H1 (cell line): Measurements from ENCODE around the gene PRADC1. TPM values are rescaled to one million over a fixed set of nuclear protein-coding genes. Genes with fewer than 3 reads are reported as not detected.

Source experiments
- CTCF ChIA-PET: fragments of 300-600 bp; sonication (Branson Sonifier 250); formaldehyde crosslinking; loops from one replicate; lab custom pipeline; 2021; ENCODE audit not compliant: partially characterized antibody; lab: Charles Lee
- POLR2A ChIA-PET: fragments of 300-600 bp; sonication (Branson Sonifier 250); formaldehyde crosslinking; loops from one replicate; lab custom pipeline; 2021; ENCODE audit warnings: inconsistent platforms; ENCODE audit not compliant: partially characterized antibody; lab: Charles Lee
- DNase-seq, 2 experiments: peaks; one replicate each; pipeline versions ENCODE4 v3.0.0 to v3.0.0-alpha.2; 2010 to 2022; ENCODE audit warnings: low spot score in 2 of 2, low read depth in 1 of 2, mixed read lengths in 1 of 2
- FAIRE-seq: peaks from 2 replicates; lab custom pipeline; 2011; peaks lifted over from hg19 to GRCh38; lab: Jason Lieb, UNC
- H2AFZ ChIP-seq: 2 replicates; pipeline ENCODE4 v1.8.1; 2012; ENCODE audit warnings: low read length, inconsistent platforms
- H2AK5ac ChIP-seq: 2 replicates; pipeline ENCODE4 v1.6.1; 2013; ENCODE audit warnings: low read depth, low read length
- H2BK120ac ChIP-seq: replicated peaks from 2 replicates; pipeline ENCODE3; 2013; ENCODE audit warnings: low read depth, low read length, inconsistent platforms
- H2BK12ac ChIP-seq: 2 replicates; pipeline ENCODE4 v1.6.1; 2013; ENCODE audit warnings: low read depth, low read length
- H2BK15ac ChIP-seq: 2 replicates; pipeline ENCODE4 v1.6.1; 2013; ENCODE audit warnings: low read length
- H2BK20ac ChIP-seq: 2 replicates; pipeline ENCODE4 v1.6.1; 2013; ENCODE audit warnings: low read length
- H2BK5ac ChIP-seq: 2 replicates; pipeline ENCODE4 v1.6.1; 2013; ENCODE audit warnings: low read depth, low read length
- H3K14ac ChIP-seq: 2 replicates; pipeline ENCODE4 v1.6.1; 2013; ENCODE audit warnings: inconsistent platforms; ENCODE audit not compliant: insufficient read length
- H3K18ac ChIP-seq: 2 replicates; pipeline ENCODE4 v1.6.1; 2013; ENCODE audit warnings: low read length; ENCODE audit errors: extremely low read depth
- H3K23ac ChIP-seq: 2 replicates; pipeline ENCODE4 v1.6.1; 2013; ENCODE audit warnings: inconsistent platforms; ENCODE audit not compliant: insufficient read length
- H3K23me2 ChIP-seq: 2 replicates; pipeline ENCODE4 v1.6.1; 2013; ENCODE audit warnings: low read depth, low read length
- H3K27ac ChIP-seq: 2 replicates; pipeline ENCODE4 v1.6.1; 2011; ENCODE audit warnings: low read depth, low read length, inconsistent platforms
- H3K27me3 ChIP-seq, 4 experiments: replicated peaks in 1 of 4; 1 replicate in 1 of 4; 2 replicates in 3 of 4; pipeline versions ENCODE4 v1.6.1 to v1.8.1; 2011 to 2013; ENCODE audit warnings: low read length in 3 of 4, mild to moderate bottlenecking in 3 of 4, inconsistent platforms in 2 of 4, mixed read lengths in 2 of 4, moderate library complexity in 1 of 4; ENCODE audit not compliant: control insufficient read depth in 3 of 4, insufficient read depth in 3 of 4; ENCODE audit errors: extremely low read depth in 1 of 4
- H3K36me3 ChIP-seq, 4 experiments: 2 replicates each; pipeline versions ENCODE4 v1.6.1 to v1.8.1; 2011 to 2013; ENCODE audit warnings: mild to moderate bottlenecking in 4 of 4, low read length in 3 of 4, moderate library complexity in 2 of 4, control low read depth in 1 of 4, inconsistent platforms in 1 of 4; ENCODE audit not compliant: insufficient read depth in 4 of 4, control insufficient read depth in 2 of 4
- H3K4ac ChIP-seq: replicated peaks from 2 replicates; pipeline ENCODE3; 2013; ENCODE audit warnings: low read length, low read depth, mixed read lengths, inconsistent platforms; ENCODE audit not compliant: insufficient read length
- H3K4me1 ChIP-seq, 4 experiments: replicated peaks in 1 of 4; 1 replicate in 1 of 4; 2 replicates in 3 of 4; pipeline versions ENCODE4 v1.6.1 to v1.8.1; 2011 to 2013; ENCODE audit warnings: low read length in 3 of 4, inconsistent platforms in 2 of 4, mixed read lengths in 1 of 4; ENCODE audit not compliant: insufficient read depth in 4 of 4, control insufficient read depth in 3 of 4
- H3K4me2 ChIP-seq, 2 experiments: 2 replicates each; pipeline versions ENCODE4 v1.6.1 to v1.8.1; 2011 to 2013; ENCODE audit warnings: low read depth in 2 of 2, low read length in 2 of 2, control low read depth in 1 of 2, inconsistent platforms in 1 of 2, mild to moderate bottlenecking in 1 of 2; ENCODE audit not compliant: insufficient read depth in 1 of 2
- H3K4me3 ChIP-seq, 4 experiments: fragments of 200-600, 300-600 bp in 1 of 4; sonication (generic), shearing (Covaris generic), sonication (Bioruptor Twin) in 1 of 4; 2 replicates each; pipeline versions ENCODE4 v1.5.1 to v1.8.1; 2011 to 2016; ENCODE audit warnings: low read length in 4 of 4, low read depth in 3 of 4, control low read depth in 2 of 4, inconsistent platforms in 2 of 4, mild to moderate bottlenecking in 2 of 4, mixed read lengths in 1 of 4, moderate library complexity in 1 of 4; ENCODE audit not compliant: insufficient read depth in 2 of 4; ENCODE audit errors: extremely low read depth in 1 of 4
- H3K56ac ChIP-seq: replicated peaks from 2 replicates; pipeline ENCODE3; 2013; ENCODE audit warnings: low read depth, mild to moderate bottlenecking, mixed read lengths, low read length, inconsistent platforms; ENCODE audit not compliant: insufficient read length
- H3K79me1 ChIP-seq: 2 replicates; pipeline ENCODE4 v1.6.1; 2013; ENCODE audit warnings: low read depth, low read length, control low read depth
- H3K79me2 ChIP-seq, 2 experiments: 2 replicates each; pipeline versions ENCODE4 v1.6.1 to v1.8.1; 2012 to 2013; ENCODE audit warnings: low read length in 2 of 2, mild to moderate bottlenecking in 2 of 2, inconsistent platforms in 1 of 2; ENCODE audit not compliant: insufficient read depth in 2 of 2, control insufficient read depth in 1 of 2
- H3K9ac ChIP-seq, 4 experiments: replicated peaks in 1 of 4; 1 replicate in 1 of 4; 2 replicates in 3 of 4; pipeline versions ENCODE4 v1.6.1 to v1.8.1; 2011 to 2013; ENCODE audit warnings: low read depth in 3 of 4, low read length in 3 of 4, control low read depth in 2 of 4, mild to moderate bottlenecking in 2 of 4, moderate library complexity in 2 of 4, inconsistent platforms in 1 of 4; ENCODE audit errors: extremely low read depth in 1 of 4
- H3K9me3 ChIP-seq, 2 experiments: 2 replicates each; pipeline versions ENCODE4 v1.6.1 to v1.8.1; 2012 to 2013; ENCODE audit warnings: mild to moderate bottlenecking in 2 of 2, moderate library complexity in 2 of 2, control low read depth in 1 of 2, inconsistent platforms in 1 of 2, low read depth in 1 of 2, low read length in 1 of 2, mixed read lengths in 1 of 2; ENCODE audit not compliant: insufficient read depth in 2 of 2
- H4K20me1 ChIP-seq, 2 experiments: replicated peaks in 1 of 2; 2 replicates each; pipeline versions ENCODE3 to v1.8.1; 2011 to 2013; ENCODE audit warnings: inconsistent platforms in 2 of 2, low read length in 2 of 2, mild to moderate bottlenecking in 1 of 2; ENCODE audit not compliant: insufficient read depth in 2 of 2, control insufficient read depth in 1 of 2
- H4K5ac ChIP-seq: 2 replicates; pipeline ENCODE4 v1.6.1; 2013; ENCODE audit warnings: low read length, low read depth, mixed read lengths, inconsistent platforms; ENCODE audit not compliant: insufficient read length
- H4K8ac ChIP-seq: 2 replicates; pipeline ENCODE4 v1.8.0; 2013; ENCODE audit warnings: mild to moderate bottlenecking, moderate library complexity, low read length, inconsistent platforms; ENCODE audit not compliant: insufficient read depth; ENCODE audit errors: extremely low read depth
- H4K91ac ChIP-seq: replicated peaks from 2 replicates; pipeline ENCODE3; 2013; ENCODE audit warnings: low read length, mixed read lengths, inconsistent platforms; ENCODE audit not compliant: insufficient read length
- BRCA1 ChIP-seq: IDR thresholded peaks from 2 replicates; pipeline ENCODE4 v1.6.1; 2012; ENCODE audit warnings: low read depth, low read length, improper control_type of control experiment
- JUN ChIP-seq: IDR thresholded peaks from 2 replicates; pipeline ENCODE4 v1.6.1; 2011; ENCODE audit warnings: low read depth, mild to moderate bottlenecking, improper control_type of control experiment, low read length
- NANOG ChIP-seq: IDR thresholded peaks from 2 replicates; pipeline ENCODE4 v1.6.1; 2011; ENCODE audit warnings: low read length, low read depth, mild to moderate bottlenecking, inconsistent platforms; ENCODE audit not compliant: insufficient read depth, poor library complexity, severe bottlenecking
- NRF1 ChIP-seq: IDR thresholded peaks from 2 replicates; pipeline ENCODE4 v1.6.1; 2011; ENCODE audit warnings: mild to moderate bottlenecking, low read depth, low read length, improper control_type of control experiment
- RAD21 ChIP-seq, 2 experiments: IDR thresholded peaks in 1 of 2; conservative IDR thresholded peaks in 1 of 2; 2 replicates each; pipeline ENCODE4 v1.6.1; 2011; ENCODE audit warnings: low read depth in 2 of 2, low read length in 2 of 2, improper control_type of control experiment in 1 of 2, inconsistent platforms in 1 of 2, mild to moderate bottlenecking in 1 of 2, moderate library complexity in 1 of 2
- SAP30 ChIP-seq: fragments of 300-600 bp; sonication (generic); IDR thresholded peaks from 2 replicates; pipeline ENCODE4 v1.7.1; 2012; ENCODE audit warnings: low read length, moderate library complexity, mild to moderate bottlenecking, inconsistent platforms; ENCODE audit not compliant: insufficient read depth, insufficient replicate concordance
- SIRT6 ChIP-seq: IDR thresholded peaks from one replicate; pipeline ENCODE4 v1.7.1; 2012; ENCODE audit warnings: low read length, inconsistent platforms
- TEAD4 ChIP-seq: IDR thresholded peaks from 2 replicates; pipeline ENCODE4 v1.6.1; 2012; ENCODE audit warnings: low read depth, low read length, inconsistent platforms, mixed read lengths
- WGBS, 2 experiments: shearing (Covaris generic) in 1 of 2; methylation state at CpG; one replicate each; pipeline versions ENCODE4 v1.1.6 to v1.1.7; 2013 to 2015; ENCODE audit warnings: low lambda C conversion rate in 2 of 2, mixed read lengths in 2 of 2, inconsistent platforms in 1 of 2, low coverage in 1 of 2, missing lambda C conversion rate in 1 of 2; ENCODE audit not compliant: insufficient replicate concordance in 2 of 2, insufficient coverage in 1 of 2, insufficient read length in 1 of 2; ENCODE audit errors: extremely low coverage in 1 of 2, missing lambda C conversion rate in 1 of 2; 5-methylcytosine and 5-hydroxymethylcytosine counted together
- polyA plus RNA-seq, 7 experiments: library from polyadenylated mRNA; depleted of rRNA in 3 of 7; stranded (reverse) in 5 of 7; unstranded in 2 of 7; fragments of >200 nt in 5 of 7; fragments of 200-250 nt in 2 of 7; gene quantifications; 1 replicate in 5 of 7; 2 replicates in 1 of 7; 4 replicates in 1 of 7; pipeline versions ENCODE4 v1.2.1 to v1.2.3, GENCODE V29; 2011 to 2013; ENCODE audit warnings: missing spikeins in 2 of 7, mixed read lengths in 2 of 7
- total RNA-seq: library from RNA; stranded (reverse); fragmentation: NEBNext Ultra II Directional; extraction: Animal tissue kit (Norgen Biotek cat#: 25700); gene quantifications from 2 replicates; pipeline ENCODE4 v1.2.1, GENCODE V29; 2021
- TF ChIP-seq, protein P1 (sequence below): IDR thresholded peaks from 2 replicates; pipeline ENCODE4 v1.6.1; 2012; ENCODE audit warnings: inconsistent platforms

The PRADC1 gene
- total and polyA plus RNA-seq, 2 of the 8 experiments (the other 6 are each of a cell fraction or from before 2014, with no cell fraction given), result 8.9 to 13.1 TPM

GRCh38 chr2:73279852-73280251, 46.8 kb upstream of the PRADC1 start:
- CTCF ChIA-PET, result interaction anchor here (1.0 to 13.4 kb wide), 6 partner anchors 8 to 68 kb away, joined by 3 to 122 read pairs (median 4); partner anchors contain the start of gene EGR4
- Histone ChIP-seq H3K27ac (no peak overlapping the region), H3K79me2 (peaks cover 0 to 30% of the 10 kb centered on the region in 2 experiments; a peak in 2 of 4 replicates)
- no peak for TF ChIP-seq SAP30
- TF ChIP-seq NANOG, result no peak
- TF ChIP-seq JUN, result no peak
- no peak for TF ChIP-seq RAD21 (IDR thresholded peaks at IDR 0.05 in 1 of 2, conservative IDR thresholded peaks at IDR 0.05 in 1 of 2; ENCODE audit: low read depth in 2 of 2, low read length in 2 of 2)
- no peak for TF ChIP-seq SIRT6
- no peak for TF ChIP-seq NRF1
- no peak for TF ChIP-seq TEAD4
- TF ChIP-seq BRCA1, result no peak
- TF ChIP-seq, protein P1, sequence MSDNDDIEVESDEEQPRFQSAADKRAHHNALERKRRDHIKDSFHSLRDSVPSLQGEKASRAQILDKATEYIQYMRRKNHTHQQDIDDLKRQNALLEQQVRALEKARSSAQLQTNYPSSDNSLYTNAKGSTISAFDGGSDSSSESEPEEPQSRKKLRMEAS, result no peak

More at GRCh38 chr2:73279852-73280251, 46.8 kb upstream of the PRADC1 start:
- Histone ChIP-seq H3K4me3 (no peak overlapping the region), H4K8ac (no peak overlapping the region), H3K4me1 (peaks cover 0 to 12% (median 6%) of the 10 kb centered on the region in 4 experiments; a peak in 6 of 7 replicates), H3K23ac (no peak overlapping the region), H3K14ac (no peak overlapping the region), H3K56ac (no peak overlapping the region), H2BK5ac (no peak overlapping the region), H3K23me2 (peaks cover 14% of the 10 kb centered on the region), H3K4me2 (no peak overlapping the region), H2BK15ac (no peak overlapping the region), H3K9me3 (no peaks in the 10 kb centered on the region), H3K9ac (no peak overlapping the region), H3K18ac (no peak overlapping the region), H3K79me1 (peaks cover 19% of the 10 kb centered on the region), H4K20me1 (peaks cover 4 to 24% of the 10 kb centered on the region in 2 experiments), H2AFZ (no peak overlapping the region), H2BK12ac (no peak overlapping the region), H3K36me3 (peaks cover 0 to 7% (median 0%) of the 10 kb centered on the region in 4 experiments; a peak in 1 of 8 replicates), H3K27me3 (peaks cover 0 to 1% (median under 1%) of the 10 kb centered on the region in 4 experiments; a peak in 4 of 7 replicates), H2AK5ac (no peak overlapping the region), H4K91ac (no peak overlapping the region), H2BK120ac (no peak overlapping the region), H3K4ac (no peak overlapping the region), H2BK20ac (no peak overlapping the region), H4K5ac (no peak overlapping the region)
- FAIRE-seq (no peak), DNase-seq (no peak)
- 78% methylated on average over 9 of the region's 9 CpGs; no CpG with 5 or more reads in 1 of the 2 experiments for WGBS, 2 experiments
- POLR2A ChIA-PET, result interaction anchor here (0.9 to 1.5 kb wide), 5 partner anchors 9 to 46 kb away, joined by 3 to 8 read pairs (median 3); partner anchors contain the start of gene CCT7
